ENCODE data around the gene DYNC1LI1.

DNA sequence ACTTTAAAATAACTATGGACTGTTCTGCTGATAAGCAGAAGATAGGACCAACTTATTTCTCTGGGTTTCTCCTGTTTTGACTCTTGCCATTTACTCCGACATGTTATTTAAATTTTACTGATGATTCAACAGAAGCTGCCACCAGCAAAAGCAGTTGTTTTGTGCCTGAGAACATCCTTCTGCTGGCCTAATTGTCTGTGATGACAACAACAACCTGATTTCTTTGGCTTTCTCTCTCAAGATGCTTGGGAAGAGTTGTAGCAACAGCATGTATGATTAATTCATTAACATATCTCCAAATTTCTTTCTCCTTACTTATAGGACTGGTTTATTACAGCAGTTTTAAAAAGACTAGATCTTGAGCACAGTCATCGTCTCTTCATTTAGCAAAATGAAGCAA, 36.9 kb upstream of the DYNC1LI1 start:
- TF ChIP-seq POLR2AphosphoS5 (IDR thresholded peaks at IDR 0.05; ENCODE audit: low read depth, low read length) (no peak), POLR2A (IDR thresholded peaks at IDR 0.05; ENCODE audit: low read depth, low read length) (no peak), TAF1 (IDR thresholded peaks at IDR 0.05; ENCODE audit: borderline replicate concordance, low read depth, low read length) (no peak)

All from GM12892 (cell line).